ENCODE results near the gene WNT7B.

The WNT7B gene

DNA sequence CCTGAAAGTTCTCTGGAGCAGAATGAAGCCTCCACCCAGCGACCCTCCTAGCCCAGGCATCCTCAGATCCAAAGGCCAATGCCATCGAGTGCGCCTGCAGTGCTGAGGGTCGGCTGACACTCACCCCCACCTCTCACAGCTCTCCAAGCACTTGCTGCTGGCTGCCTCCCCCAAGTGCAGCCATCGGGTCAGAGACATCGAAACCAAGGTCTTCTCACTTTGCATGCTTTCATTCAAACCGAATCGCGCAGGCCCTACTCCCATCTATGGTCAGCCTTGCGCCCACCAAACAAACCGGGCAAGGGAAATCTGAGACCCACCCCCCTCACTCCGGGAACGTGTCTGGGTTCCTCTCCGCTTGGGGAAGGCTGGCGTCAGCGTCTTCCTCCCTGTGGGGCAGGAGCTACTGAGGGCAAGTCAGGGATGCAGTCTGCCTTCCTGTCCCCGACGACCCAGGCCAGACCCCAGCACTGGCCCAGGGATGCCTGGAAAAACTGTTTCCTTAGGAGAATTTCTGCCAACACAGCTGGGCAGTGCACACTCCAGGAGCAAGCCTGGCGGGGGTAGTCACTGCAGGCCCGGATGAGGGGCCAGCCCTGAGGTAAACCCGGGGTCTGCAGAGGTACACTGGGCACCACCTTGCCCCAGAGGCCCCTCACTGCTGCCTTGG, 7.0 kb downstream of the WNT7B start:
- no peak for DNase-seq

GRCh38 chr22:45969414-45969799, 7.6 kb downstream of the WNT7B start:
- DNase-seq: no peak

GRCh38 chr22:45968751-45969413, 8.1 kb downstream of the WNT7B start:
- no peak for DNase-seq

- no peak for DNase-seq
Observed at GRCh38 chr22:45968003-45968650, 8.8 kb downstream of the WNT7B start.

DNA sequence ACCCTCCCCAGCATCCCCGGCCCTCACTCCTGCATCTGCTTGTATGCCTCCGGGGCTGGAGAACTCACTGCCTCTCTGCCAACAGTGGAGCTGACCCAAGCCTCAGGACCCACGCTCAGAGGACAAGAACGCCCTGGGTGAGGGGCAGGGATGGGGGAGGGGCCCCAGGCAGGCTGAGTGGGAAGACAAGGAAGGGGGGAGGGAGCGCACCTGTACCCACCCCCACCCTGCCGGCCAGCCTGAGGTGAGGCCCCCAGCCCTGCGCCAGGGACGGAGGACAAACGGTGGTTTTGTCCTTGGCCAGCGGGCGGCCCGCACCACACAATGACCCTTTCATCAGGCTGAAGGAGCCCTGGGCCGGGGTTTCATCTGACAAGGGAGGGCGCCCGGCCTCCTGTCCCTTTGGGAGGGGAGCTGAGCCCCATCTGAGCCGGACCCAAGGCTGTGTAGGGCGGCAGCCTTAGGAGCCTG, 10.0 kb downstream of the WNT7B start:
- DNase-seq: no peak

GRCh38 chr22:45966320-45966894, 10.6 kb downstream of the WNT7B start:
- no peak for DNase-seq

- no peak for DNase-seq
Observed at GRCh38 chr22:45965563-45965962, 11.4 kb downstream of the WNT7B start.

- no peak for DNase-seq
Observed at GRCh38 chr22:45964926-45965527, 11.9 kb downstream of the WNT7B start.

DNA sequence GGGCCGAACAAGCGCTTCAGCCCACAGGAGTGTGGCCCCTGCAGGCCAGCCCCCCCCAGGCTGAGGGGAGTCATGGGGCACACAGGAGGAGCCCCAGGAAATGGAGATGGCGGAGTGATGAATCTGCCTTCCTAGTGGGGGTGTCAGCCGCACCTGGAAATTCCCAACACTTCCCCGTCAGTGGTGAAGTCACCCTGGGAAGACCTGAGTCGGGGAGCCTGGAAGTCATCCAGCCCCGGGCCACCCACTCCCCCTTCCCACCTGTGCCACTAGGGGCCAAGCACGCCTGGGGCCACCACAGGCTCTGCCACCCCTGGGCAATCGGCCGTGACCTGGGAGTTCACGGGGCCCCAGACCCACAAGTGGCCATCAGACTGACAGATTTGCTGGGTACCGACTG, 12.6 kb downstream of the WNT7B start:
- no peak for DNase-seq

GRCh38 chr22:45963821-45964220, 13.1 kb downstream of the WNT7B start:
- no peak for DNase-seq

- no peak for DNase-seq
Observed at GRCh38 chr22:45962756-45963324, 14.1 kb downstream of the WNT7B start.

GRCh38 chr22:45962434-45962718, 14.6 kb downstream of the WNT7B start:
- no peak for DNase-seq

DNA sequence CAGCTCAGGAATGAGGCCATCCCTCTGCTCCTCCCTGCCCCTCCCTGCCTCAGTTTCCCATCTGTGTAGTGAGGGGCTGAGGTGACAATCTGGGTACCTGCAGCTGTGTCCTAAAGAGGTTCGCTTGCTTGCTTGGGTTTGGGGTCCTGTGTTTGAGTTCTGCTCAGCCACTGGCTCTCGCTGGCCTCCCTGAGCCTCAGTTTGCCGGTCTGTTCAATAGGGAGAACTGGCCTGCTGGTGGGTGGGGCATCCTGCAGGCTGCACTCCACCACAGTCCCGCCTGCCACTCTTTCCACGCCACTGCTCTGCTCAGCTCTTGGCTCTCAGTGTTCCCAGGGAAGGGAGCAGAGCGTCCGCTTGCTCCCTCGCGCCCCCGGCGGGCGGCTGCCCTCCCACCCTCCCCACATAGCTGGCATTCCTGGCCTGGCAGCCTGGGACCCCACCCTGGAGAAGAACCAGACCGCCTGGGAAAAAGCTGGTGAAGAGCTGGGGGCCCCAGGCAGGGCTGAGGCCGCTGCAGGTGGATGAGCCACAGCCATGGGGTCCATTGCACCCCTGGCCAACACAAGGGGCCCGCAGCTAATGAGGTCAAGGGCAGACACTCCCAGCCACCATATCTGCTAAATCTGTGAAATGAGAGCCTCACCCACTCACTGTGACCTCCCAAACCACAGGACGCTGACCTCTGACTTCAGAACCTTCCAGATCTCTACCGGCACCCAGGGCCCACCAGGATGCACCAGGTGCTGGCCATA, 15.1 kb downstream of the WNT7B start:
- no peak for DNase-seq

GRCh38 chr22:45960477-45961386, 16.2 kb downstream of the WNT7B start:
- no peak for DNase-seq

GRCh38 chr22:45959719-45960476, 17.1 kb downstream of the WNT7B start:
- DNase-seq: no peak

- no peak for DNase-seq
Observed at GRCh38 chr22:45958971-45959370, 18.0 kb downstream of the WNT7B start.

DNA sequence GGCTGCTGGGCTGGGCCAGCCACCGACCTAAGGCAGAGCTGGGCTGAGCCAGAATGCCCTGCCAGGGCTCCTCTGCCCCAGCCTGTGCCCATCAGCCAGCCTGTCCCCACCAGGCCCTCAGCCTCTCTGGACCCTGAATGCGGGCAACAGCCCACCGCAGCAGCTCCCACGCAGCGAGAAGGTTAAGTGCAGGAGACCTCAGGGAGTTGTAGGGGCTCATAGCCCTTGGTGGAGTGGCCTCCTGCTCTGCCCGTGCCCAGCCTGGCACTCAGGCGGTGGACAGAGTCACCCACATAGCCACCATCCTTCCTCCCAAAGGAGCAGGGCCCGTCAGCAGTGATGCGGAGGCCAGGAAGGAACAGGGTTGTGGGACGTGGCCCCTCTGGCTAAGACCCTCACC, 19.1 kb downstream of the WNT7B start:
- no peak for DNase-seq

DNA sequence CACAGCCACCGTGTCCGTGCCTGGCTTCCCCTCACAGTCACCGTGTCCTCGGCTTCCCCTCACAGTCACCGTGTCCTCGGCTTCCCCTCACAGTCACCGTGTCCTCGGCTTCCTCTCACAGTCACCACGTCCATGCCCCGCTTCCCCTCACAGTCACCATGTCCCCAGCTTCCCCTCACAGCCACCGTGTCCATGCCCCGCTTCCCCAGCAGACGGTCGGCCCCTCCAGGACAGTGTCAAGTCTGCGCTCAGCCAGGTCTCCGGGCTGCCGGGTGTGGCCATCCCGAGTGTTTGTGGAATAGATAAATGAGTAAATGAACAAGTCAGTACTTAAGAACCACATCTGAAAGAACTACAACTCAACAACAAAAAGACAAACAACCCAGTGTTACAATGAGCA, 23.8 kb downstream of the WNT7B start:
- no peak for DNase-seq

- no peak for DNase-seq
Observed at GRCh38 chr22:45952553-45952952, 24.4 kb downstream of the WNT7B start.

- no peak for DNase-seq
Observed at GRCh38 chr22:45952151-45952550, 24.8 kb downstream of the WNT7B start.

DNA sequence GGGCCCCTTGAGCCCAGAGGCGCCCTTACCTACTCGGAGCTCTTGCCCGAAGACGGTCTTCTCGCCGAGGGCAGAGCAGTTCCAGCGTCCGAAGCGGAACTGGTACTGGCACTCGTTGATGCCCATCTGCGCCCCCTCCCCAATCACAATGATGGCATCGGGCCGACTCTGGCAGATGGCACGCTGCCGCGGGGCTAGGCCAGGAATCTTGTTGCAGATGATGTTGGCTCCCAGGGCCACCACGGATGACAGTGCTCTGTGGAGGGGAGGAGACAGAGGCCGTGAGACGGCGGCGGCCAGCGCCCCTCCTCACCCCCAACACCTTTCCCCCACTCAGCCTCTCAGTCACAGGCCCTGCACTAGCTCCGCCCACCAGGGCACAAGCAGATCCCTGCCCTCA, 27.1 kb downstream of the WNT7B start:
- DNase-seq: no peak

Measured in inflammatory macrophage treated with lipopolysaccharide for 4 hours (primary cell).